K562 (cell line): ENCODE measurements around the gene NEUROG1.

Experiments
- COPS2 ChIP-seq: fragments of 450-650 bp; conservative IDR thresholded peaks from 2 replicates; pipeline ENCODE4 v1.6.1; 2016; ENCODE audit warnings: mild to moderate bottlenecking, moderate library complexity
- JUNB ChIP-seq: fragments of 450-650 bp; formaldehyde crosslinking; conservative IDR thresholded peaks from 2 replicates; pipeline ENCODE4 v1.4.0; 2020; ENCODE audit warnings: mild to moderate bottlenecking
- ZC3H11A ChIP-seq: IDR thresholded peaks from 2 replicates; pipeline ENCODE4 v1.6.1; 2012; ENCODE audit warnings: low read depth, low read length, improper control_type of control experiment
- ZSCAN32 ChIP-seq: fragments of 450-650 bp; formaldehyde crosslinking; IDR thresholded peaks from 2 replicates; pipeline ENCODE4 v1.4.0; 2020; ENCODE audit warnings: mild to moderate bottlenecking, moderate library complexity
- TF ChIP-seq, protein P1 (sequence below): sonication (generic); formaldehyde crosslinking; IDR thresholded peaks from 2 replicates; pipeline ENCODE4 v1.8.0; 2022; ENCODE audit warnings: missing genetic modification reagents, mild to moderate bottlenecking, moderate library complexity, borderline replicate concordance

DNA sequence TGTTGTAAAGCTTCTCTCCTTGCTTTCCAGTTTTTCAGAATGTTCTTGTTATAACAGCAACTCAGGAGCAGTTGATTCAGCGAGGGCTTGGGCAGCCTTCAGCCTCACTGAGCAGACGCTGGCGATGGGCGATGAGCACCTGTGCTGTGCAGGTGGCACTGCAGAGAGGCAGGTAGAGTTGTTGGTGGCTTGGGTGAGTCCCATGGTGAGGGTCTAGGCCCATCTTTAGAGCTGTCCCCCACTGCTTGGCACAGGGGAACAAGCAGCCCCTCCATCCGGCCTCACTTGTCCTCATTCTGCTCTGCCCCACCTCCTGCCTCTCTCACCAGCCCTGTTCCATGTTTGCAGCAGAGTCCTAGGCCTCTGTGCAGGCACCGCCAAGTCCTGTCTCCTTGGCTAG lies 49.2 kb upstream of the NEUROG1 start:
- TF ChIP-seq, protein P1, sequence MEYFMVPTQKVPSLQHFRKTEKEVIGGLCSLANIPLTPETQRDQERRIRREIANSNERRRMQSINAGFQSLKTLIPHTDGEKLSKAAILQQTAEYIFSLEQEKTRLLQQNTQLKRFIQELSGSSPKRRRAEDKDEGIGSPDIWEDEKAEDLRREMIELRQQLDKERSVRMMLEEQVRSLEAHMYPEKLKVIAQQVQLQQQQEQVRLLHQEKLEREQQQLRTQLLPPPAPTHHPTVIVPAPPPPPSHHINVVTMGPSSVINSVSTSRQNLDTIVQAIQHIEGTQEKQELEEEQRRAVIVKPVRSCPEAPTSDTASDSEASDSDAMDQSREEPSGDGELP = no peak
- TF ChIP-seq ZC3H11A = no peak
- TF ChIP-seq ZSCAN32 (CRISPR knock-in tag) = no peak
- no peak for TF ChIP-seq JUNB (CRISPR knock-in tag)
- no peak for TF ChIP-seq COPS2
